ENCODE results near the gene OR10H1.
"Not testable (repeated sequence)": the region's sequence is repeated elsewhere in the genome, so short reads cannot be mapped to it uniquely, and the experiment has no call there.

Gene OR10H1

DNA sequence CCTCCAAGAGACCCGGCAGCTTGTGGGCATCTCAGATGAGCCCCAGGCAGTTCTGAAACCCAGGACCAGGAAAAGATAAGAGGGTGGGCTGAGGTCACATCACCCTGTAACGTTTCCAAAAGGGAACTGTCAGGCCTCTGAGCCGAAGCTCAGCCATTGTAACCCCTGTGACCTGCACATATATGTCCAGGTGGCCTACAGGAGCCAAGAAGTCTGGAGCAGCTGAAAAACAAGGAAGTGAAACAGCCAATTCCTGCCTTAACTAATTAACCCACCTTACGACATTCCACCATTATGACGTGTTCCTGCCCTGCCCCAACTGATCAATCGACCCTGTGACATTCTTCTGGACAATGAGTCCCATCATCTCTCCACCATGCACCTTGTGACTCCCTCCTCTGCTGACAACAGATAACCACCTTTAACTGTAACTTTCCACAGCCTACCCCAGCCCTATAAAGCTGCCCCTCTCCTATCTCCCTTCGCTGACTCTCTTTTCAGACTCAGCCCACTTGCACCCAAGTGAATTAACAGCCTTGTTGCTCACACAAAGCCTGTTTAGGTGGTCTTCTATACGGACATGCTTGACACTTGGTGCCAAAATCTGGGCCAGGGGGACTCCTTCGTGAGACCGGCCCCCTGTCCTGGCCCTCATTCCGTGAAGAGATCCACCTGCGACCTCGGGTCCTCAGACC, 13.3 kb upstream of the OR10H1 start:
- not testable (repeated sequence) for DNase-seq

DNA sequence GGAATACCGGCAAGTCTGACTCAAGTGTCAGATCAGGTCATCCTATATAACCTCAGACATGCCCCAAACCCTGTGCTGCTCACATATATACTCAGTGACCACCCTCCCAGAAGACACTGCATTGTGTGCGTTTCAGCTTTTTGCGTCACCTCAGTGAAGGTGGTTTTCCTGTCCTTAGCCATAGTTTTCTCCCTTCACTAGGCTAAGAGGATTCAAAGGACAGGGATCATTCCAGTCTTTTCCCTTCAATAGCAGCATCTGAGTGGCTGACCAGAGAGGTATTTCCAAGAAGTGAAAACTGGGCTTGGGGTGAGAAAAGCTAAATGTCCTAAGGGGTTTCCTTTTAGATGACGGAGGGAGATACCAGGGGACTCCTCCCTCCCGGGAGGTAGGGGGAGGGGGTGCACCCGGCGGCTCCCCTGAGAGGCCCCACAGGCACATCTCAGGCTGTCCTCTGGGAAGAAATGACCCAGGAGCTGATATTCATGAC, 12.7 kb upstream of the OR10H1 start:
- no peak for DNase-seq

DNA sequence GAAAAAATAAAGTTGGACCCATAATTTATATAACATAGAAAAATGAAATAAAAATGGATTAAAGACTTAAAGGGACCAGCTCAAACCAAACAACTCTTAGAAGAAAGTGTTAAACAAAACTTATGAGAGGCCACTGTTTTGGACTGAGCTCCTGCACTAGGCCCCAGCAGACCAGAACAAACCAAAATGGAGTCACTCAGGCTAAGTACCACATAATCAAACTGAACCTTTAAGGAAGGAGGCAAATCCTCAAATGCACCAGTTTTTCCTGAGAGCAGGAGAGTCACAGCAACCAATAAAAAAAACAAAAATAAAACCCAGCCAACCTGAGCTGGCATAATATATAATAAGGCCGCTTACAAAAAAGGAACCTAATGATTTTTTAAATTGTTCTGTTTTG, 10.3 kb upstream of the OR10H1 start:
- no peak for DNase-seq

DNA sequence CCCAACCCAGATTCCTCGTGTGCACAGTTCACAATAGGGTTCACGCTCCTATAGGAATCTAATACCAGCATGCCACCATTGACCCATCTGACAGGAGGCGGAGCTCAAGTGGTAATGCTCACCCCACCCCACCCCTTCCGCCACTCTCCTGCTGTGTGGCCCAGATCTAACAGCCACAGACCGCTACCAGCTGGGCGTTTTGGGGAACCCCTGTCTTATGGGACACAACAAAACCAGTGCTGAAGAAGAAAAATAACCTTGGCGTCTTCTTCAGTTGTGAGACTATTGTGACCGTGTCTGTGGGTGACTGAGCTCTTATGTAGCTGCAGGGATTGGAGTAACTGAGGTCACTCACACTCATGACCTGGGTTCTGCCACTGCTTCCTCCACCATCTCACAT, 5.2 kb upstream of the OR10H1 start:
- no peak for DNase-seq

DNA sequence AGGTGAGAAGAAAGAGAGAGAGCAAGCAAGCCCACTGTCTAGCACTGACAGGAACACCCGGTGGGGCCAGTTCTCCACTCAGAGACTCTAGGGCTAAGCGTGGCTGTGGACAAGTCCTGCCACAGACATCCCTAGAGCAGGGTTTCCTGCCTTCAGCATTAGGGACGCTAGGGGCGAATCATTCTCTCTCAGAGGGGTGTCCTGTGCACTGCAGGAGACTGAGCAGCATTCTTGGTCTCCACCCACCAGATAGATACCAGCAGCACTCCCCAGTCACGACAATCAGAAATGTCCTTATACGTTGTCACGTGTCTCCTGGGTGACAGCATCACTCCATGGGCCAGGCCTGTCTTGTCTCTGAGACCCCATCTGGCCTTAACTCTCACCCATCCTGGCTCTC, 1.5 kb downstream of the OR10H1 start:
- DNase-seq: no peak

DNA sequence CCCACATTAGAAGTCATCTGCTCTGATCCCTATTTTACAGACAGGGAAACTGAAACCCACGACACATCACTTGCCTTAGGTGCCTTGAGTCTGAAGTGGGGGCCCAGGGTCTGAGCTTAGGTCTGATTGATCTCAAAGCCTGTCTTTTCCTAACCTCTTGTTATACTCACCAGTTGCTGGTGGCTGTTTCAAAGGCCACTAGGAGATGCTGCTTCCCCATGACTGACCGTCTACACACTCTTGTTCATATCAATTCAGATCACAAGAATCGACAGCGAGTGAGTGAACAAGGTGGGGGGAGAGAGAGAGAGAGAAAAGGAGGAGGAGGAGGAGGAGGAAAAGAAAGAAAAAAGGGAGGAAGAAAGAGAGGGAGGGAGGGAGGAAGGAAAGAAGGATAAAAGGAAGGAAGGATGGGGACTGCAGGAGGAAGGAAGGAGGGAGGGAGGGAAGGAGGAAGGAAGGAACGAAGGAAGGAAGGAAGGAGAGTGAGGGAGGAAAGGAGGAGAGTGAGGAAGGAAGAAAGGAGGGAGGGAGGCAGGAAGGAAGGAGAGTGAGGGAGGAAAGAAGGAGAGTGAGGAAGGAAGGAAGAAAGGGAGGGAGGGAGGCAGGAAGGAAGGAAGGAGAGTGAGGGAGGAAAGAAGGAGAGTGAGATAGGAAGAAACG, 3.3 kb downstream of the OR10H1 start:
- DNase-seq: no peak

DNA sequence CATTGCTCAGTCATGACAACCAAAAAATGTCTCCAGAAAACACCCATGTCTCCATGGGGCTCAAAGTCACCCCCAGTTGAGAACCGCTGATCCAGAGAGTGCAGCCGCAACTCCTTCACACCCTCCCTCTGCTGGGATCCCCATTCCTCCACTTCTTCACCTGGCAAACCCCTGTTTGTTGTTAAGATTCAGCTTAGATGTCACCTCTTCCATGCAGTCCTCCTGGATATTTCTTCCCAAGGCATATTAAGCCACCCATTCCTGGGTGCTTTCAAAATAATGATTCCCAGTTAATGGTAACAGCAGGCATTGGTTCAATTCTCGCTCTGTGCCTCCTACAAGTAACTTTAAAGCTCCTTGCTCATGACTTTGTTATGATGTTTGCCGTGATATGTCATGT, 4.0 kb downstream of the OR10H1 start:
- DNase-seq: no peak

DNA sequence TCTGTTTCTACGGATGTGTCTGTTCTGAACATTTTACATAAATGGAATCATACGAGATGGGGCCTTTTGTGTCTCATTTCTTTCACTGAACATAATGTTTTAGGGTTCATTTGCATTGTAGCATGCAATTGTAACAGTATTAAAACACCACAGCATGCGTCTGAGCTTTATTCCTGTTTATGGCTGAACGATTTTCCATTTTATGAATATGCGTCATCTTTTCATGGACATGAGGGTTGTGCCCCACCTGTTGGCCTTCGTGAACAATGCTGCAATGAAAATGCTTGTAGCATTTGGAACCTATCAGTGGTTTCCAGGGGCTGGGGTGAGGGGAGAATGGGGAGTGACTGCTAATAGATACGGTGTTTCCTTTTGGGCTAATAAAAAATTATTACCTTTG, 5.1 kb downstream of the OR10H1 start:
- DNase-seq: no peak

DNA sequence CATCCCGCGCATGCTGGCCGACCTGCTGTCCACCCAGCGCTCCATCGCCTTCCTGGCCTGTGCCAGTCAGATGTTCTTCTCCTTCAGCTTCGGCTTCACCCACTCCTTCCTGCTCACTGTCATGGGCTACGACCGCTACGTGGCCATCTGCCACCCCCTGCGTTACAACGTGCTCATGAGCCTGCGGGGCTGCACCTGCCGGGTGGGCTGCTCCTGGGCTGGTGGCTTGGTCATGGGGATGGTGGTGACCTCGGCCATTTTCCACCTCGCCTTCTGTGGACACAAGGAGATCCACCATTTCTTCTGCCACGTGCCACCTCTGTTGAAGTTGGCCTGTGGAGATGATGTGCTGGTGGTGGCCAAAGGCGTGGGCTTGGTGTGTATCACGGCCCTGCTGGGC, 21.2 kb downstream of the OR10H1 start:
- not testable (repeated sequence) for DNase-seq

DNA sequence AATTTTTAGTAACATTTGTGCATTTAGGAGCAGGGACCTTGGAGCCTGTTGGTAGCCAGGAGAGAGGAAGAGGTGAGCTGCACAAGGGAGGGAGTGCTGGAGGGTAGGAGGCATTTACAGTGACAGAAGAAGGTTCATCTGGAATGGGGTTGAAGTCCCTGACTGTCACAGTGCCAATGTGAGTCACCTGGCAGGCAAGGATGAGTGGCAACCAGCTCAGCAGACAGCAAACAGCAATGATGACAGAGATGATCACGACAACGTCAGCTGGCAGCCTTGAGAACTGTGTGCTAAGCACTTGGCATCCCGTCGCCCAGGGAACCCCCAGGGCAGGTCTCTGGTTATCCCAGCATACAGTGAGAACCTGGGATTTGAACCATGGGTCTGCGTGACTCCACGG, 25.4 kb downstream of the OR10H1 start:
- DNase-seq: no peak

DNA sequence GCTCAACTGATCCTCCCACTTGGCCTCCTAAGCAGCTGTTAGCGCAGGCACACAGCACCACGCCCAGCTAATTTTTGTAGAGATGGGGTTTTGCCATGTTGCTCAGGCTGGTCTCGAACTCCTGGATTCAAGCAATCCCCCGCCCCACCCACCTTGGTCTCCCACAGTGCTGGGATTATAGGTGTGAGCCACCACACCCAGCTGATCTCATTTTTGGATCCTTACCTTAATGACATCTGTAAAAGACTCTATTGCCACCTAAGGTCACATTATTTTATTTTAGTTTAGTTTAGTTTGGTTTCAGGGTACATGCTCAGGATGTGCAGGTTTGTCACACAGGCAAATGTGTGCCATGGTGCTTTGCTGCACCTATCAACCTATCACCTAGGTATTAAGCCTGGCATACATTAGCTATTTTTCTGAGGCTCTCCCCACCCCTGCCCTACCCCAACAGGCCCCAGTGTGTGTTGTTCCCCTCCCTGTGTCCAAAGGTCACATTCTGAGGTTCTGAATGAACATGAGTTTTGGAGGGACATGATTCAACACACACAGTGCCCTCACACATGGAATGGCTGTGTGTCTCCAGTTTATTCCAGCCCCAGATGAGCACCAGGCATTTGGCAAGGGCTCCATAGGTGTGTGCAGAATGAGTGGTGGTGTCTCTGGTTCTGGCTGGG, 26.7 kb downstream of the OR10H1 start:
- no peak for DNase-seq

DNA sequence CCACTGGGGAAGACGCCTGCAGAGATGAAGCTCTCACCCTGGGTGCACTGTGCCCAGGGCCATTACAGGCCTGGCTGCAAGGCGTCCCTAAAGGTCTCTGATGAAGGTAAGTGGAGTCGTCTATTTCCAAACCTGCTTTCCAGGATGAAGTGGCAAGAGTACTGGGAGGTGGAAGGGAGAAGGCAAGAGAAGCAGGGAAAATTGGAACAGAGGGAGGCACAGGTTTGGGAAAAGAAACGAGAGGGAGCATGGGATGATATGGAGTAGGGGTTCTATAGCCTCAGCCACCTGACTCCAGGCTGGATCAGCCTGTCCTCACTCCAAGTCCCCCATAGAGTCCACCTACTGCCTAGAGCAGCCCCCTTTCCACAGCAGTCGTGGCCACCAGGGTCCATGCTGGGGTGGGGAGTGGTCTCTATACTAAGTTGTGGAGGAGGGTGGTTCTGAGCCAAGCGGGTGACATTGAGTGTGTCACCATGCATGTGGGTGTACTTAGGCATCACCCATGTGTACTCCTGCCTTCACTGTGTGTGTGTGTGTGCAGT, 27.8 kb downstream of the OR10H1 start, which contains the start of gene OR10H5:
Gene OR10H5, plus strand, starts transcription at position 51 of the 545 bp plus-strand sequence. CDS start 6,388 bp downstream, outside the sequence.
- DNase-seq: no peak

DNA sequence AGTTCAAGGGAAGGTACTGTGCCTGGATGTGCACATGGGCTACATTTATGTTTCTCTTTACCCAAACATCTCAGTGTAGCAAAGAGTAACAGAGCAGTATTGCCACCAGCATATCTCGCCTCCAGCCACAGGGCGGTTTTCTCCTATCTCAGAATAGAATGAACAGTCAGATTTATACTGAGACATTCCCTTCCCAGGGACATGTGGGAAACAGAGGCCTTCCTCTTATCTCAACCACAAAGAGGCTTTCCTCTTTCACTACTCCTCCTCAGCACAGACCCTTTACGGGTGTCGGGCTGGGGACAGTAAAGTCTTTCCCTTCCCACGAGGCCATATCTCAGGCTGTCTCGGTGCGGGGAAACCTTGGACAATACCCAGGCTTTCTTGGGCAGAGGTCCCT, 32.6 kb downstream of the OR10H1 start:
- DNase-seq: not testable (repeated sequence)

DNA sequence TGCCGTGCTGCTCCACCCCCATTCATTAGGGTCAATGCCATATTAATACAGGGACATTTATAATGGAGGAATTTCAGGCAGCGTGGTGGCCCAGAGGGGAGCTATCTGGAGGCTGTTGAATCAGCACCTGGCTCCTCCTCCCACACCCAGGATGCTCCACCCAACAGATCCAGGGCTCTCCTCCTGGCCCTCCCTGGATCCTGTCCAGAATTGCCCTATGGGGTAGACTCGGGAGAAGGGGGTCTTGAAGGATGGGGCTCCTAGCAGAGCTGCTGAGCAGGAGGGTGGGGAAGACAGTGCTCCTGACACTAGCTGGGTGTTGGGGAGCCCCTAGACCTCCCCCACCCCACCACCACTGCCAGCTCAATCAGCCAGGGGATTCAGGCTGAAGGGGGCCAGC, 33.3 kb downstream of the OR10H1 start:
- DNase-seq: no peak

DNA sequence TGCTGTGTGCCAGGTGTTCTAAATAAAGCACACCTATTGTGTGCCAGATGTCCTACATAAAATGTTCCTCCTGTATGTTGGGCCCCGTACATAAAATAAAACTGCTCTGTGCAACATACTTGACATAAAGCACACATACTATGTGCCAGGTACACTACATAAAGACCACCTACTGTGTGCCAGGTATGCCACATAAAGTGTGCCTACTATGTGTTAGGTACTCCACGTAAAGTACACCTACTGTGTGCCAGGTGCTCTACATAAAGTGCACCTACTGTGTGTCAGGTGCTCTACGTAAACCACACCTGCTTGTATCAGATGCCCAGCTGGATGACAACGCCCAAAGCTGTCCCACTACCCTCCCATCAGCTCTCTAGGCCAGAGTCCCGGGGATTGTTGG, 33.8 kb downstream of the OR10H1 start:
- DNase-seq: no peak

DNA sequence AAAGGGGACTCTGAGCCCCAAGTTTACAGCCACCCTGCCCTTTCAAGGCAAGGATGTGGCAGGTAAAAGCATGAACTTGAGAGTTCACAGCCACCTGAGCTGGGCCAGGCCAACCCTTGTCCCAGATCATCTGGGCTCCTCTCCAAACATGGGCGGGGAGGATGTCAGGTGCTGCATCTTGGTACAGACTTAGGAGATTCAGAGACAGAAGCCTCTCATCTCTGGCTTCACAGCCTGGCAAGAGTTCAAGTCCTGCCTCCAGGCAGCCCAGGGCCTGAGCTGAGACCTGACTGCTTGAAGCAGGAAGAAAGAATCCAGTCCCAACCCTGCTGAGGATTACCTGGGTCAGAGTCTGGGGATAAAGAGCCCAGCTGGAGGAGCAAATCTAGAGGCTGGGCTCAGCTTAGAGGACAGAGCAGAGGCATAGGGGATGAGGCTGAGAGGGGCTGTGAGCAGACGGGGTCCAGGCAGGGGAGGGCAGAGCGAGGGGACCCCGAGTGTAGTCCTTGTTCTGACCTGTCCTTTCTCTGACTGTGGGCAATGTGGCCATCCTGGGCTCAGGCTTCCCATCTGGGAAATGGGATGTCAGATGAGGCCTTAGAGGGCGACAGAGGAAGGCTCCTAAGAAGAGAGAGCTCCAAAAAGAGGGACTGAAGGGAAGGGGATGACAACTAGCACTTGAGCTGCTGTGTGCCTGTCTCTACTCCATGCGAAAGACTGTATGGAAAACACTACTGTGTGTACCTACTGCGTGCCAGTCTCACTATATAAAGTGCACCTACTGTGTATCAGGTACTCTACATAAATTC, 34.6 kb downstream of the OR10H1 start:
- peak; percentile 56 for DNase-seq

DNA sequence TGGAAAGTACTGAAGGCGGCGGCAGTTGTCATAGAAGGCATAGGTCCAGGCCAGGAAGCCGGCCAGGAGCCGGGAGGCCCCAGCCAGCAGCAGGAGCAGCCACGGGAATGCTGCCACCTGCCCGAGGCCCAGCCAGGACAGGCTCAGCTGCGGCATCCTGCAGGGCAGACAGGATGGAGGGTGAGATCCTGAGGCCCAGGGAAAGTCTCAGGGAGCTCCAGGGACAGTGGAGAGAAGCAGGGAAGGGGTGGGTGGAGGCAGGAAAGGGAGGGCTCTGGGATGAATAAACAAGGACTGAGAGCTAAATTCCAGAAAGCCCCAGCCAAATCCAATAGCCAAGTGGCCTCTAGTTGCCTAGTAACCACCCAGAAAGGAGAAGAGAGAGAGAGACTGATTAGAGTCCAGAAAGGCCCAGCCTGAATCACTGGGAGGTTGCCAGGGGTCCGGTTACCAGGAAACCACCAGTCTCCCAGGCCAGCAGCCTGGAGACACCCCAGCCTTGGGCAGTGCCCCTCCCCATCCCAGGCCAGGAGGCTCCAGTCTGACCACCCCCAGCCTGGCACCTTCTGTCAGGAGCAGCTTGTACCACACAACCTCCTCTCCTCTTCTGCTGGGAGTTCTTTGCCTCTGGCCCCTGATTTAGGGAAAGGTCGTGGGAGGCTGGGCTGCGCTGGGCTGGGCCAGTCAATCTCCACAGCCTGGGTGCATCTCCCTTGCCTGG, 35.5 kb downstream of the OR10H1 start:
- DNase-seq: peak; percentile 88

DNA sequence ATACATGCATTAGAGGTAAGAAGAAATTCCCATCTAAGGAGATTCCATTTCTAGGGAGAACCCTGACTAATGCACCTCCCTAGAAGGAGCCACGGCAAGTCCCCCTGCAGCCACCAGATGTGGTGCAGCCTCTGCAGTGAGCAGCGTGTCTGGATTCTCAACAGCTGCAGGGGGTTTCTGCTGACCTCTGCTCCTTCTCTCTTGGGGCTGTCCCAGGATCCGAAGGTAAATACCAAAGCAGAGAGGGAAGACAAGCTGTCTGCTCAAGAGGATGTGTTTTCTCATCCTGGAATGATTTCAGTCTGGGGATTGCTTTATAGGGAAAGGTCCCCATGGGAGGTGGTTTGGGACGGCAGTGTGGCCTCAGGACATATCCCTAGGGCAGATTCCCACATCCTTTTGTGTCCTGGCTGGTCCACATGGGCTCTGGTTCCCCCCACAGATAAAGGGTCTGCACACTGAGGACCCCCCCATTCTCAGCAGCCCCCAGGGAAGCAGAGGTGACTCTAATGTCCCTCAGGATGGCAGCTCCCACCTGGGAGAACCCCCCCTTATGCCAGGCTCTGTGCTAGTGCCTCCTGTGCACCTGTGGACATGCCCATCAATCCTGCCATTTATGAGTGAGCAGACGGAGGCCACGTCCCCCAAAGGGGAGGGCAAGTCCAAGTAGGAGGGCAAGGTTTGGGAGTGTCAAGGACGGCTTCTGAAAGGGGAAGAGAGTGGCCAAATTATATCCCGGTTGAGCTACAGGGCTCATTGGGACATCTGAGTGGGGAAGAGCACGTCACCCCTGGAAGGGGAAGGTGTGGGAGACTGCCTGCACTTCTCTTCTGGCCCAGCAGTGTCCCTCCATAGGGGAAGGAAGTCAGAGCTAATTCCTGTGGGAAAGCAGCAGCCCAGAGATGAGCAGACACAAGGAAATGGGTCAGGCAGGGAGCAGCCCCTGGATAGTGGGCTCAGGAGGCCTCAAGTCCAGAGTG, 38.2 kb downstream of the OR10H1 start:
- no peak for DNase-seq

DNA sequence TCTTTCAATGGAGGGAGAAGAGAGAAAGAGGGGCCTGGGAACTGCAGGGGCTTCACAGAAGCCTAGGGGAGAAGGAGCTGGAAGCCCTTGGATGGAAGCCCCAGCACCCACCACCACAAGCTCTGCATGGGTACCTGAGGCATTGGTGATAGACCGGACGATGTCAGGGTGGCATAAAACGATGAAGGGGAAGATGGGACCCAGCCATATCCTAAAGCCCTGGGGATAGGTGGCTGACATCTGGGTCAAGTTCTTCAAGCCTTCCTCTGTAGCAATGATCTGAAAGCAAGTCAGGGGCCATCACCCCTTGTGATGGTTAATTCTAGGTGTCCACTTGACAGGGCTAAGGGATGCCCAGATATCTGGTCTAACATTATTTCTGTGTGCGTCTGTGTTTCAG, 39.2 kb downstream of the OR10H1 start:
- DNase-seq: no peak

DNA sequence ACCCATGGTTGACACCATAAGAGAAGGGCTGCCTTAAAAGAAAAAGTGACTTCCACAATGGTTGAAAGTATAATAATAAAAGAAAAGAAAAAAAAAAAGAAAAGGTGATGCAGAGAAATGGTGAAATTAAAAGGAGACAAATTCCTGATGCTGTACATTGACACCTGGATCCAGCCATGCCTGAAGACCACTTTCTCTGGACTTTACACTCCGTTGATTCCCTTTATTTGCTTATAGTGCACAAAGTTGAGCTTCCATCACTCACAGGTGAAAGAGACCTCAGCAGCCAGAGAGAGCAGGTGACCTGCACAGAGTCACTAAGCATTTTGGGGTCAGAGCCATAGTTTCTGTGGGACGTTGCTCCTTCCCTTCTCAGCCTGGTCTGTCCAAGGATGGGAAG, 40.2 kb downstream of the OR10H1 start:
- DNase-seq: no peak

DNA sequence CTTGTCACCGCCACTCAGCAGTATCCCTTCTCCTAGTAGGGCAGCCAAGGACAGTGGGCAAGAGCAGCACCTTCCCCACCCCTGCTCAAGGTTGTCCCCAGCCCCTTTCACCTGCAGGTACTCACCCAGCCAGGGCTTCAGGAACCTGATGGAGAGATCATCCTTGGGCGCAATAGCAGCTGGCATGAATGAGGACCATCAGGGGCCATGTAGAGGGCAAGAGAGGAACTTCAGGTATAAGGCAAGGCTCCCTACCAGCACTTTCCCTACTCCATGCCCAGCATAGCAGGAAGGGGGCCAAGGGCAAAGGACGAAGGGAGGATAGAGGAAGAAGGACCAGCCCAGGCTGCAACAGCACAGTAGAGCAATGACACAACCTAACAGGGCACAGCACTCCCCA, 41.3 kb downstream of the OR10H1 start:
- DNase-seq: not testable (repeated sequence)
